ENCODE results near the gene TECRL. TPM values are rescaled to one million over a fixed set of nuclear protein-coding genes. Genes with fewer than 3 reads are reported as not detected.

TECRL gene
- total RNA-seq, 4 donors from 2014 or later = not detected

DNA sequence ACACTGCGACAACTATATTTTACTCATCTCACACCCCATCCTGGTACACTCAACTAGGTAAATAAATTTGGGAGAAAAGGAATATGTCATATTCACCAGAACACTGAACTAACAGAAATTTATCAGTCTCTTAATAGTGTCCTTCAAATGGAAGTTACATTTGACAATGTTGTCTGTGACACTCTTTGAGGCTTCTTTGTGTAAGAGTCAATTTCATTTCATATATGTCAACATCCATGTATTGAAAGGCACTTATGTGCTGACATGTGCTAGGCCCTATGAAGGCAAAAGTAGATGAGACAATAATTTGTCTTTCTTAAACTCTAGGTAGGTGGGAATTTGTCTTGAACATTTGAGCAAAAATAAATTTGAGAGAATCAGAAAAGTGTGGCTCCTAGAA, 82.0 kb downstream of the TECRL start:
- WGBS, 2 donors = 95 to 100% methylated on average over 1 of the region's 1 CpG
- DNase-seq (ENCODE audit: low spot score in 2 of 2) = no peak
- H3K4me3 ChIP-seq (ENCODE audit: low read depth, poor library complexity, severe bottlenecking) = no peak overlapping the region
- intact Hi-C loops (cut with DNase I; ENCODE audit: low total_unique reads) = no loop called here
- no peak for TF ChIP-seq CTCF (IDR thresholded peaks at IDR 0.05)
- TF ChIP-seq POLR2A (IDR thresholded peaks at IDR 0.05) = no peak

DNA sequence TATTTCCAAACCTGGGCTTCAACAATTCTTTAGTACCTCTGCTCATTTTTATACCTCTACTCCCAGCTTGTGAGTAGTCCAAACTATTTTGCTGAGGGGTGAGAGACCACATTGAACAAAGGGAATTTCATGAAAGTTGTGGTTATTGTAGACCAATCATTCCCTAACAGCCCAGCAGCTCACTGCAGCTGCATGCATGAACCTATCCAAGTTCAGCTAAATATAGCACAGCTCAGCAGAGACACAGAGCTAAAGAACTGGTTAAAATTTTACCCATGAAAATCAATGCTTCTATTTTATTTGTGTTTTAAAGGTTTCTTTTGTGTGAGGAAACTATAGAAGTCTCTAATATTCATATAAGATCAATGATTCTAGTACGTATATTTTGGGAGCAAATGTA, 82.7 kb downstream of the TECRL start:
- intact Hi-C loops (cut with DNase I; ENCODE audit: low total_unique reads) = no loop called here

GRCh38 chr4:64306255-64306565, 103.0 kb downstream of the TECRL start:
- H3K4me3 ChIP-seq (ENCODE audit: low read depth, poor library complexity, severe bottlenecking) = no peak overlapping the region
- TF ChIP-seq CTCF (IDR thresholded peaks at IDR 0.05) = no peak
- TF ChIP-seq POLR2A (IDR thresholded peaks at IDR 0.05) = no peak
- intact Hi-C loops (cut with DNase I; ENCODE audit: low total_unique reads) = no loop called here
- DNase-seq (ENCODE audit: low spot score in 2 of 2) = no peak
- 70 to 72% methylated on average over 4 of the region's 4 CpGs for WGBS, 2 donors

More for the DNA sequence above, 82.7 kb downstream of the TECRL start:
- 83 to 90% methylated on average over 1 of the region's 1 CpG for WGBS, 2 donors
- TF ChIP-seq POLR2A (IDR thresholded peaks at IDR 0.05) (no peak), CTCF (IDR thresholded peaks at IDR 0.05) (no peak)
- H3K4me3 ChIP-seq (ENCODE audit: low read depth, poor library complexity, severe bottlenecking) = no peak overlapping the region
- DNase-seq (ENCODE audit: low spot score in 2 of 2) = no peak

GRCh38 chr4:64305565-64306254, 103.5 kb downstream of the TECRL start:
- no peak overlapping the region for H3K4me3 ChIP-seq (ENCODE audit: low read depth, poor library complexity, severe bottlenecking)
- WGBS, 2 donors = 56 to 59% methylated on average over 1 of the region's 1 CpG
- no peak for DNase-seq (ENCODE audit: low spot score in 2 of 2)
- intact Hi-C loops (cut with DNase I; ENCODE audit: low total_unique reads) = no loop called here
- TF ChIP-seq POLR2A (IDR thresholded peaks at IDR 0.05) (no peak), CTCF (IDR thresholded peaks at IDR 0.05) (no peak)

- no peak for TF ChIP-seq POLR2A (IDR thresholded peaks at IDR 0.05)
- no peak for TF ChIP-seq CTCF (IDR thresholded peaks at IDR 0.05)
- no peak overlapping the region for H3K4me3 ChIP-seq (ENCODE audit: low read depth, poor library complexity, severe bottlenecking)
- DNase-seq (ENCODE audit: low spot score in 2 of 2) = no peak
- WGBS, 2 donors = 94 to 96% methylated on average over 14 of the region's 14 CpGs
- intact Hi-C loops (cut with DNase I; ENCODE audit: low total_unique reads) = no loop called here
Observed at GRCh38 chr4:64272432-64272831, 136.8 kb downstream of the TECRL start.

DNA sequence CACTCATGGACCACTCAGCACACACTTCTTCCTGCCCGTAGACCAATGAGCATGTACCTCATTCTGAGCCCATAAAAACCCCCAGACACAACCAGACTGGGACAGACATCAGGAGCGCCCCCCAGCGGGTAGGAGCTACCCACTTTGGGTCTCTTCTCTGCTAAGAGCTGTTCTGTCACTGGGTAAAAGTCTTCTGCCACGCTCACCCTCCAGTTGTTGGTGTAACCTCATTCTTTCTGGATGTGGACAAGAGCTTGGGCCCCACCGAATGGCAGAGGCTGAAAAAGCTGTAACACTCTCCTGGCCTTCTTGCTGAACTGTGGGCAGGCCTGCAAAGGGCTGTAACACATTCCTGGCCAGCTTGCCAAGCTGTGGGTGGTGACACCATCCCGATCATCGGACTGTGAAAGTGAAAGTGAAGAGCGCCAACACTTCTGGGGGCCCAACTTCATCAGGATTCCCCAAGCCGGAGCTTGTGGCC, 137.6 kb downstream of the TECRL start:
- intact Hi-C loops (cut with DNase I; ENCODE audit: low total_unique reads) = no loop called here
- 77 to 79% methylated on average over 8 to 9 of the region's 9 CpGs for WGBS, 2 donors
- no peak overlapping the region for H3K4me3 ChIP-seq (ENCODE audit: low read depth, poor library complexity, severe bottlenecking)
- TF ChIP-seq POLR2A (IDR thresholded peaks at IDR 0.05) = no peak
- TF ChIP-seq CTCF (IDR thresholded peaks at IDR 0.05) = no peak
- DNase-seq (ENCODE audit: low spot score in 2 of 2) = no peak

Measured in lower leg skin (tissue), 4 donors.